AG09319 (cell line): Measurements from ENCODE around the gene CLIC3.

ENCODE experiments used
- DNase-seq: peaks from one replicate; pipeline ENCODE4 v3.0.0-alpha.2; 2010; ENCODE audit warnings: low read depth; ENCODE audit errors: extremely low read depth
- TF ChIP-seq, protein P1 (sequence below): IDR thresholded peaks from 2 replicates; pipeline ENCODE4 v1.5.1; 2011; ENCODE audit warnings: low read depth, mild to moderate bottlenecking, inconsistent platforms, low read length, moderate library complexity

Gene CLIC3

DNA sequence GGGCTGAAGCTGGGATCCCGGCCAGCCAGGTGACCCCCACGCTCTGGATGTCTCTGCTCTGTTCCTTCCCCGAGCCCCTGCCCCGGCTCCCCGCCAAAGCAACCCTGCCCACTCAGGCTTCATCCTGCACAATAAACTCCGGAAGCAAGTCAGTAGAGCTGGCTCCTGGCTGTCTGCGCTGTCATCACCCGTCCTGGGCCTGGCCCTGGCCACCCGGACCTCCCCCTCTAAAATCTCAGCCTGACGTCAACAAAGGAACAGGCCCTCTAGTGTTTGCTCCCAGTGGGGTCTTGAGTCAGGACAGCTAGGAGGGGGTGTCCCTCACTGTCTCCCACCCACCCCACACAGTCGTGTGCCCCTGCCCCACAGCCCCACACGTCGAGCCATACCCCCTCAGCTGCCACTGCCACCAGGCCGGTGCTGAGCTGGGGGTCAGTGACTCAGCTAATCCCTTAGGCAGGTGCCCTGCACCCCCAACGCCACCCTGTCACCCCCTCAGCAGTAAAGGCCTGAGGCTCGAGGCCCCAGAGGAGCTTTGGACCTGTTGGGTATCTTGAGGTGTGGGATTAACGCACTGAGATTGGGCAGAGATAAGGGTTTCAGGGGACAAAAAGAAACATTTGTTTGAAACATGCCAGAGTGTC is 14.7 kb downstream of the CLIC3 start:
- TF ChIP-seq, protein P1, sequence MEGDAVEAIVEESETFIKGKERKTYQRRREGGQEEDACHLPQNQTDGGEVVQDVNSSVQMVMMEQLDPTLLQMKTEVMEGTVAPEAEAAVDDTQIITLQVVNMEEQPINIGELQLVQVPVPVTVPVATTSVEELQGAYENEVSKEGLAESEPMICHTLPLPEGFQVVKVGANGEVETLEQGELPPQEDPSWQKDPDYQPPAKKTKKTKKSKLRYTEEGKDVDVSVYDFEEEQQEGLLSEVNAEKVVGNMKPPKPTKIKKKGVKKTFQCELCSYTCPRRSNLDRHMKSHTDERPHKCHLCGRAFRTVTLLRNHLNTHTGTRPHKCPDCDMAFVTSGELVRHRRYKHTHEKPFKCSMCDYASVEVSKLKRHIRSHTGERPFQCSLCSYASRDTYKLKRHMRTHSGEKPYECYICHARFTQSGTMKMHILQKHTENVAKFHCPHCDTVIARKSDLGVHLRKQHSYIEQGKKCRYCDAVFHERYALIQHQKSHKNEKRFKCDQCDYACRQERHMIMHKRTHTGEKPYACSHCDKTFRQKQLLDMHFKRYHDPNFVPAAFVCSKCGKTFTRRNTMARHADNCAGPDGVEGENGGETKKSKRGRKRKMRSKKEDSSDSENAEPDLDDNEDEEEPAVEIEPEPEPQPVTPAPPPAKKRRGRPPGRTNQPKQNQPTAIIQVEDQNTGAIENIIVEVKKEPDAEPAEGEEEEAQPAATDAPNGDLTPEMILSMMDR: no peak
- DNase-seq: no peak

DNA sequence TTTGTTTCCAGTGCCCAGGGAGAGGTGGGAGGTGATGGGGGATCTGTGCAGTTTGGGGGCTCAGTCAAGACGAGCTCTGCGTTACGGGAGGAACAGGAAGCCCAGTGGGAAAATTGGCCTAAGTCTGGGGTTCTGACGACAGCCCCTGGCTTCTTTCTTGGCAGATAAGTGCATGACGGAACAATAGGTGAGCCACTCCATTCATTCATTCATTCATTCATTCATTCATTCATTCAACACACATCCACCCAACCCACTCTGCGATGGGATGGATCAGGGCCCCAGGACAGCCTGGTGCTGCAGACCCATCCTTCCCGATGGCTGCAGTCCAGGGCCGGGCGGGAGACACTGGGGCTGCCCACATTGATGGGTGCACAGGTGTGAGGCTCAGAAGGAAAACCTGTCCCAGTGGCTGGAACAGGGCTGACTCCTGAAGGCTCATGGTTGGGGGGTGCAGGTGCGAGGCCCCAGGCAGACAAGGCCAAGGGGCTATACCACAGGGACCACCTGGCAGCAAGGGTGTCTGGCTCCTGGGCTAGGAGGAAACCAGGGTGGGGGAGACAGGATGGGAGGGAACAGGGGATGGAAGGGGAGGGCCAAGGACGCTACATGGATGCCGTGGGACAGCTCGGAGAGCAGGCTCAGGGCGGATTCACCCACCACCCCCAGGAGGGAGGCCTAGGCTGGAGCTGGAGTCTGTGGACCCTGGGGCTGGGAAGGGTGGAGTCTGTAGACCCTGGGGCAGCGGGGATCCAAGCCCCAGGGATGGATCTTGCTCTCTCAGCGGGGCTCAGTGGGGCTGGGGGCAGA is 15.5 kb downstream of the CLIC3 start:
- TF ChIP-seq, protein P1: no peak
- no peak for DNase-seq

DNA sequence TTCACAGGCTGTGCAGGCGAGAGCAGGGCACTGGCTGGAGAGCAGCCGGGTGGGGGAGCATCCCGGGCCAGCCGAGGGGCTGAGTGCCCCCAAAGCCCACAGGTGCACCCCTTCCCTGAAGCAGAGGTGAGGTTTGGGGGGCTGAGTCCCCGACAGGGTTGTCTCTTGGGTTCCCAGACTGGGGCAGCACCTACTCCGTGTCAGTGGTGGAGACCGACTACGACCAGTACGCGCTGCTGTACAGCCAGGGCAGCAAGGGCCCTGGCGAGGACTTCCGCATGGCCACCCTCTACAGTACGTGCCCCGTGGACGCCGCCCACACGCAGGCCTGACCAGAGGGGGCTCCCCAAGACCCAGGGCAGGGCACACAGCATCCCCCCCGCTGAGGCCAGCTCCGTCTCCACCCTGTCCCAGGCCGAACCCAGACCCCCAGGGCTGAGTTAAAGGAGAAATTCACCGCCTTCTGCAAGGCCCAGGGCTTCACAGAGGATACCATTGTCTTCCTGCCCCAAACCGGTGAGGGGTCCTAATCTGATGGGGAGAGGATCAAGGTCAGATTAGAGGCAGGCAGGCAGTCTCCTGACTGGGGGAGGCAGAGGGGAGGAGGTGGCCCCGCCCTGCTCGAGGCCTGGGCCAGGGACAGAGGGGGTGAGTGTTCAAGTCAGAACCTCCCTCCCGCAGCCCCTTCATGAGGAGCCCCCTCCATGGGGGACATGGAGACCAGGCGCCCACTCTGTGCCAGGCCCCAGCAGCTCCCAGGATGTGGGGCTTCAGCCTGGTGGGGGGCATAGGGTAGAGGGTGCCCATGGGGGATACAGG is 16.4 kb downstream of the CLIC3 start:
- TF ChIP-seq, protein P1: no peak
- no peak for DNase-seq

DNA sequence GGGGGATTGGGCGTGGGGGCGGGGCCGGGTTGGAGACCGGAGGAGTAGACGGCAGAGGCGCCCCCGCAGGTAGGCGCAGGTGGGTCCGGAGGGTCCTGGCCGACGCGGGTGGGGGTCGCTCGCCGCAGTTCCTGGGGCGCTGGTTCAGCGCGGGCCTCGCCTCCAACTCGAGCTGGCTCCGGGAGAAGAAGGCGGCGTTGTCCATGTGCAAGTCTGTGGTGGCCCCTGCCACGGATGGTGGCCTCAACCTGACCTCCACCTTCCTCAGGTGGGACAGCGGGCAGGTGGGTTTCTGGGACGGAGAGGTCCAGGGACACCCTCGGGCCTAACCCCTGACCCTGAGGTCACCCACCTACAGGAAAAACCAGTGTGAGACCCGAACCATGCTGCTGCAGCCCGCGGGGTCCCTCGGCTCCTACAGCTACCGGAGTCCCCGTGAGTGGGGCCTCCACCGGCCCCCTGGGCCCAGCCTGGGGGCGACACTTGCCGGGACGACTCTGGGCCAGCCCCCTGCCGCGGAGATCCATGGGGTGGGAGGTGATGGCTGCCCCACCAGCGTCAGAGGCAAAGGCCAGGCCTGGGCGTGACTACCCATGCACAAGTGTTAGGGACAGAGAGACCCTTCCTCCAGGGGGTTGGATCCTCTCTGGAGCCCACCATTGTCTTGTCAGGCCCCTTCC is 17.4 kb downstream of the CLIC3 start:
- no peak for DNase-seq
- TF ChIP-seq, protein P1: no peak

DNA sequence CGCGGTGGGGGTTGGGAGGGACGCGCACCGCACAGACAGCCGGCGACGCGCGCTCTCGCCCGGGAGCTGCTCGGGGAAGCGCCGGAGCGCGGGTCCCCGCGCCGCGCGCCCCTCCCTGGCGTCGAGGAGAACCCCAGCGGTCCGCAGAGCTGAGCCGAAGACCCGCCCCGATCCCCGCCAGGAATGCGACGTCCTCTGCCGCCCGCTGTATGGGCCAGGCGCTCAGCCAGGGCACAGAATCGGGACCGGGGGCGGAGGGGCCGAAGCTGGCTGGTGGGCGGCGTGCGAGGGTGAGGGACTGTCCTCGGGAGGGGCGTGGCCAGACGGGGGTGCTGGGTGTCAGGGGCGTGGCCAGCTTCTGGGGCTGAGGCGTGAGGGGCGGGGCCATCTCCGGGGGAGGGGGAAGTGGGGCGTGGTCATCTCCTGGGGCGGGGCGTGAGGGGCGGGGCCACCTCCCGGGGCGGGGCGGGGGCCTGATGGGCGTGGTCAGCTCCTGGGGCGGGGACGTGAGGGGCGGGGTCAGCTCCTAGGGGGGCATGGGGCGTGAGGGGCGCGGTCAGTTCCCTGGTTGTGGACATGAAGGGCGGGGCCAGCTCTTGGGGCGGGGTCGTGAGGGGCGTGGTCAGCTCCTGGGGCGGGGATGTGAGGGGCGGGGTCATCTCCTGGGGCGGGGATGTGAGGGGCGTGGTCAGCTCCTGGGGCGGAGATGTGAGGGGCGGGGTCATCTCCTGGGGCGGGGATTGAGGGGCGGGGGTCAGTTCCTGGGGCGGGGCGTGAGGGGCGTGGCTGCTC is 18.1 kb downstream of the CLIC3 start:
- no peak for DNase-seq
- TF ChIP-seq, protein P1: no peak

DNA sequence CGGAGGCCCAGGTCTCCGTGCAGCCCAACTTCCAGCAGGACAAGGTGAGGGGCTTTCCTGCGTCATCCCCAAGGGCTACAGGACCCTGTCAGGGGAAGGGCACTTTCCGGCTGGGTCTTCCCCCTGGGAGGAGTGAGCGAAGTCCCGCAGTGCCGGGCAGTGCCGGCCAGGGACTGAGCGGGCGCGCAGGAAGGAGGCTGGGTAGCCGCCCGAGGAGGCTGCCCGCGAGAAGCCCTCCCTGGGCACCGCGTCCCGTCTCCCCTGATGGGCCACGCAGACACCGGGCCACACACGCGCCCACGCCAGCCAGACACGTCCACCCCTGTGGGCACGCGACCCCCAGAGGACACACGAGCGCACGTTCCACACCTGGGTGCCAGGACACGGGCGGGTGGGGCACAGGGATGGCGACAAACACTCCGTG is 18.7 kb downstream of the CLIC3 start:
- TF ChIP-seq, protein P1: no peak

More for the DNA sequence above, 18.7 kb downstream of the CLIC3 start:
- DNase-seq: no peak
